ENCODE measurements around the gene PLXNB1. TPM values are rescaled to one million over a fixed set of nuclear protein-coding genes. Genes with fewer than 3 reads are reported as not detected.
"Not testable (repeated sequence)": the region's sequence is repeated elsewhere in the genome, so short reads cannot be mapped to it uniquely, and the experiment has no call there.

PLXNB1 gene
- total RNA-seq, 1 donor from 2014 or later: 50.8 TPM

GRCh38 chr3:48465531-48466378, 35.9 kb upstream of the PLXNB1 start:
- ATAC-seq (peak; percentile 94), DNase-seq (peak; percentile 95)
- intact Hi-C loops (cut with micrococcal nuclease): no loop called here

GRCh38 chr3:48465237-48465530, 35.3 kb upstream of the PLXNB1 start:
- ATAC-seq (no peak), DNase-seq (no peak)
- intact Hi-C loops (cut with micrococcal nuclease): no loop called here

- no peak for ATAC-seq
- DNase-seq: no peak
- intact Hi-C loops (cut with micrococcal nuclease): loop anchor here (5.0 kb wide), 1 partner anchor 83 kb away; no protein-coding TSS in a partner anchor
Observed at GRCh38 chr3:48464713-48465221, 34.9 kb upstream of the PLXNB1 start.

GRCh38 chr3:48463703-48464102, 33.8 kb upstream of the PLXNB1 start:
- ATAC-seq (no peak), DNase-seq (no peak)
- intact Hi-C loops (cut with micrococcal nuclease): loop anchor here (5.0 kb wide), 1 partner anchor 84 kb away; no protein-coding TSS in a partner anchor

- DNase-seq, ATAC-seq: not testable (repeated sequence)
- intact Hi-C loops (cut with micrococcal nuclease): loop anchor here (5.0 kb wide), 1 partner anchor 86 kb away; no protein-coding TSS in a partner anchor
Observed at GRCh38 chr3:48461767-48462166, 31.9 kb upstream of the PLXNB1 start.

GRCh38 chr3:48460517-48460902, 30.6 kb upstream of the PLXNB1 start:
- intact Hi-C loops (cut with micrococcal nuclease): loop anchor here (5.0 kb wide), 1 partner anchor 87 kb away; no protein-coding TSS in a partner anchor
- DNase-seq (no peak), ATAC-seq (no peak)

- no peak for DNase-seq
- peak; percentile 19 for ATAC-seq
- intact Hi-C loops (cut with micrococcal nuclease): loop anchor here (5.0 kb wide), 1 partner anchor 87 kb away; no protein-coding TSS in a partner anchor
Observed at GRCh38 chr3:48459773-48460516, 30.1 kb upstream of the PLXNB1 start.

GRCh38 chr3:48459331-48459730, 29.4 kb upstream of the PLXNB1 start:
- DNase-seq: no peak
- intact Hi-C loops (cut with micrococcal nuclease): no loop called here
- ATAC-seq: no peak

- intact Hi-C loops (cut with micrococcal nuclease): no loop called here
- DNase-seq (no peak), ATAC-seq (no peak)
Observed at GRCh38 chr3:48456456-48456855, 26.6 kb upstream of the PLXNB1 start.

DNA sequence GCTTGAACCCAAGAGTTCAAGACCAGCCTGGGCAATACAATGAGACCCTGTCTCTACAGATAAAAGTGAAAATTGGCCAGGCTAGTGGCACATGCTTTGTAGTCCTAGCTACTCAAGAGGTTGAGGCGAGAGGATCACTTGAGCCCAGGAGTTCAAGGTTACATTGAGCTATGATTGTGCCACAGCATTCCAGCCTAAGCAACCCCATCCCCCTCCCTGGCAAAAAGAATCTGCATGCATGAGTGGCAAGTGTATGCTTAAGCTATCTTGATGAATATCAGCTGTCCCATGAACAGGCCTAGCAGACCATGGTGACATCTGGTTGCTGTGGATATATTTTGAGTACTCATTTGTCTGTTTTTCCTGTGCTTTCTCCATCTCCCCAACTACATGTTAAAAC, 21.4 kb upstream of the PLXNB1 start:
- DNase-seq (no peak), ATAC-seq (no peak)
- intact Hi-C loops (cut with micrococcal nuclease): no loop called here

DNA sequence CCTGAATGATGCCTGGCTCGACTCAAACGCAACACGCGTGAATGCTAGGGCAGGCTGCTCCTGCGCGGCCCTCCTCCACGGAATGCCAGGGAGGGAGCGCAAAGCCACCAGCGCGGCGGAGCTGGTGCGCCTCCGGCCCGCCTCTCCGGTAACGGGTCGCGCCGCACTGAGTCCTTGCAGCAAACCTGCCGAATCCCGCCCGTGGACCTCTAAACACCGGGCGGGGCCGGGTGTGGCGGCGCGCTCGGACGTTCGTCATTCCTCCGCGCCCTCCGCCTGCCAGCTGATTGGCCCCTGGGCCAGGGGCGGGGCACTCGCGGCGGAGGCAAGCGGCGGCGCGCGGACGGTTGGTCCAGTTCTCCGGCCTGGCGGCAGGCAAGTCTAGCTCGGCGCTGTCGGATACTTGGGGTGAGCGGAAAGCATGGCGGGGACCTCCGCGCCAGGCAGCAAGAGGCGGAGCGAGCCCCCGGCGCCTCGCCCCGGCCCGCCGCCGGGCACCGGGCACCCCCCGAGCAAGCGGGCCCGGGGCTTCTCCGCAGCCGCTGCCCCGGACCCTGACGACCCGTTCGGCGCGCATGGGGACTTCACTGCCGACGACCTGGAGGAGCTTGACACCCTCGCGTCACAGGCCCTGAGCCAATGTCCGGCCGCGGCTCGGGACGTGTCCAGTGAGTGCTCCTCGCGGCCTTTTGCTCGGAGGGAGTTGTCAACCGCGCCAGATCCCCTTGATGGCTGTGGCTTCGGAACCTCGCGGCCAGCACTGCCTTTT, 16.7 kb upstream of the PLXNB1 start, which contains the start of gene ATRIP:
Gene ATRIP (plus strand): TSS at position 313 of the 769 bp plus-strand sequence. CDS start 109 bp downstream, at position 422.
- DNase-seq (peak; percentile 94), ATAC-seq (peak; percentile 99)
- intact Hi-C loops (cut with micrococcal nuclease): no loop called here

- ATAC-seq: no peak
- no peak for DNase-seq
- intact Hi-C loops (cut with micrococcal nuclease): no loop called here
Observed at GRCh38 chr3:48446043-48446424, 16.1 kb upstream of the PLXNB1 start.

- DNase-seq (no peak), ATAC-seq (no peak)
- intact Hi-C loops (cut with micrococcal nuclease): no loop called here
Observed at GRCh38 chr3:48445277-48445882, 15.5 kb upstream of the PLXNB1 start.

- DNase-seq (no peak), ATAC-seq (no peak)
- intact Hi-C loops (cut with micrococcal nuclease): no loop called here
Observed at GRCh38 chr3:48441940-48442339, 12.1 kb upstream of the PLXNB1 start.

GRCh38 chr3:48440590-48440958, 10.7 kb upstream of the PLXNB1 start:
- DNase-seq: no peak
- intact Hi-C loops (cut with micrococcal nuclease): no loop called here
- no peak for ATAC-seq

GRCh38 chr3:48439820-48440589, 10.1 kb upstream of the PLXNB1 start, which contains the start of the genes CCDC51 and TMA7:
CCDC51 (minus strand) TSS chr3:48440119; CDS start chr3:48435128, 4,991 bp downstream.
TMA7 (plus strand) TSS chr3:48440257; CDS start chr3:48440297, 40 bp downstream.
- peak; percentile 98 for ATAC-seq
- intact Hi-C loops (cut with micrococcal nuclease): loop anchor here (5.0 to 10.0 kb wide), 2 partner anchors 43 to 165 kb away; no protein-coding TSS in a partner anchor
- DNase-seq: peak; percentile 99

DNA sequence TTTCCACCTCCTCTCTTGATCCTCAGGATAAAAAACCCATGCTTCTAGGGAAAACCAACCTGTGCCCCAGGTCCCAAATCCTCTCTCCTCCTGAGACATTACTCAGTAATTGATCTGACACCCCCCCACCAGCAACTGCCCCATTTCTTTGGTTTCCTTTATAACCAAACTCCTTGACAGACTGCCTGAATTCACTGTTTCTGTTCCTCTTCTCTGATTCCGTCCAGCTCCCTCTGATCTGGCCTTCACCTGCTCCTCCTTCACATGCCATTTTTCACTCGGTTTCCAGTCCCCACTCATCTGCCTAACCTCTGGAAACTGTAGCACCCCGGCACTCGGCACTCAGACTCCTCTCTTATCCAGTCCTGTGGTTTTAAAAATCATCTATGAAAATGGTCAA, 7.9 kb upstream of the PLXNB1 start:
- intact Hi-C loops (cut with micrococcal nuclease): loop anchor here (5.0 to 10.0 kb wide), 2 partner anchors 41 to 163 kb away; no protein-coding TSS in a partner anchor
- no peak for ATAC-seq
- DNase-seq: no peak

DNA sequence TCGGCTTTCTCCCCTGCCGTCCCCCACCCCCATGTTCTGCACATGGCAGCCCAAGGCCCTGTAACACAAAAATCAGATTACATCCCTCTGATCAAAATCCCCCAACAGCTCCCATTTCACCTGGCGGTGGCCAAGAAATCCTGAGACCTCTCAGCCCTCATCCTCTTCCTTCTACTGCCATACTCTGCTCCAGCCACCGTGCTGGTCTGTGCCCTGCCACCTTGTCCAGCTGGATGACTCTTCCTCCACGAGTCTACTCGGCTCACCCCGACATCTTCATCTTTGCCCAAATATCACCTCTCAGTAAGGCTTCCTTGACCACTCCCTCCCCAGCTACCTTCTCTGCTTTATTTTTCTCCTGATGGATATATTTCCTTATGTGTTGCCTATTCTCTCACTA, 7.0 kb upstream of the PLXNB1 start:
- intact Hi-C loops (cut with micrococcal nuclease): loop anchor here (5.0 to 10.0 kb wide), 2 partner anchors 40 to 162 kb away; no protein-coding TSS in a partner anchor
- DNase-seq (no peak), ATAC-seq (no peak)

Data from left ventricle myocardium superior (tissue), 1 donor.